ENCODE results near the gene VPS33B. TPM values are rescaled to one million over a fixed set of nuclear protein-coding genes. Genes with fewer than 3 reads are reported as not detected.
"Not testable (repeated sequence)": the region's sequence is repeated elsewhere in the genome, so short reads cannot be mapped to it uniquely, and the experiment has no call there.

VPS33B gene
- total RNA-seq (2014; rRNA removed; shearing (Covaris generic)) = 5.2 and 8.9 TPM in 2 replicates

DNA sequence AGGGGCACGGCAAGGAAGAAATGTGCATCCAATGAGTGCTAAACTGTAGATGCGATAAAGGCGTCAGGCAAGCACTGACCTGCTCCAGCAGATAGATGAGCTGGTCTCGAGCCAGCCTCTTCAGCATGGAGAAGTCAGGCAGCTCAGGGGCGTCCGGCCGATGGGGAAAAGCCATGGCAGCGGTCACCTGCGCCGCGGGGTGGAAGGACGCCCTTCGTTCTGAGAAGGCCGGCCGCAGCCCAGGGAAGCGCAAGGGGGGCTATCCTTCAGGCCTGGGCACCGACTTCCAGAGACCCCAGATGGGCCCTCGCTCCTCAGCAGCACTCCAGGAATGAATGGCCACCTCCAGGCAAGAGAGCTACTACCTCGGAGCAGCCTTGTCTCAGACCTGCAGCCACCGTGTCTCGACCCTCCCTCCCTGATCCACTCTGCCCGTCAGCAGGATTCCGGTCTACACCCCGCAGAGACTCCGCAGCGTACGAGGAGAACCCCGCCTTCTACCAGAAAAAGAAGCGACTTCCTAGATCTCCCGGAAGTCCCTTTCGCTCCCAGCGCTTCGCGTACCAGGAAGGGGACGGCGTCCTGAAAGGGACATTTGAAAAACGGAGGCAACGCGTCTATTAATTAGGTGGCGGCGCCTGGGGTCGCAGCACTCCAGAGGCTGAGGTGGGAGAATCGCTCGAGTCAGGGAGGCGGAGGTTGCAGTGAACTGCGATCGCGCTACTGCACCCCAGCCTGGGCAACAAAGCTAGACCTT lies at the start of gene VPS33B:
Gene VPS33B, minus strand, starts transcription at position 520 of the 757 bp plus-strand sequence. Its CDS starts 345 bp downstream, at position 175.
- DNase-seq (ENCODE audit: low spot score) = peak; percentile 88

DNA sequence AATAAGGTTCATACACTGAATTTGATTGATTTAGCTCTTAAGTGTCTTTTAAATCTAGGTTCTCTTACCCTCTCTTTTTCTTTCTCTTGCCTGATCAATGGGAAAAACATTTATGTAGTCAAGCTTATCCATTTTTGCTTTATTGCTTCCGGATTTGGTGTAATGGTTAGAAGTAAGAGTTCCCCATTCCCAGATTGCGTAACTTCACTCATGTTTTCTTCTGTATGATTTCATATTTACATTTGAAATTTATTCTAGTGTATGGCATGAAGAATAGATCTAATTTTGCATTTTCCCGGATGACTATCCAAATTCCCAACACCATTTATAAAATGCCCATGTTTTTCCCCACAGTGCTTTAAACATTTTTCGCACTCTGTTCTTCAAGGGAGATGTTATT lies 49.8 kb upstream of the VPS33B start:
- DNase-seq (ENCODE audit: low spot score) = no peak

DNA sequence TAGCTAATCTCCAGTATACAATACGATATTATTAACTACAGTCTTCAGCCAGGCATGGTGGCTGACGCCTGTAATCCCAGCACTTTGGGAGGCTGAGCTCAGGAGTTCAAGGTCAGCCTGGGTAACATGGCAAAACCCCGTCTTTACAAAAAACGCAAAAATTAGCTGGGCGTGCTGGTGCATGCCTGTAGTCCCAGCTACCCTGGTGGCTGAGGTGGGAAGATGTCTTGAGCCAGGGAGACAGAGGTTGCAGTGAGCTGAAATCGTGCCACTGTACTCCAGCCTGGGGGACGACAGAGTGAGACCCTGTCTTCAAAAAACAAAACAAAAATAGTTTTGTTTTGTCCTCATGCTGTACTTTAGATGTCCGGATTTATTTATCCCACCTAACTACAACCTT lies 48.5 kb upstream of the VPS33B start:
- no peak for DNase-seq (ENCODE audit: low spot score)

DNA sequence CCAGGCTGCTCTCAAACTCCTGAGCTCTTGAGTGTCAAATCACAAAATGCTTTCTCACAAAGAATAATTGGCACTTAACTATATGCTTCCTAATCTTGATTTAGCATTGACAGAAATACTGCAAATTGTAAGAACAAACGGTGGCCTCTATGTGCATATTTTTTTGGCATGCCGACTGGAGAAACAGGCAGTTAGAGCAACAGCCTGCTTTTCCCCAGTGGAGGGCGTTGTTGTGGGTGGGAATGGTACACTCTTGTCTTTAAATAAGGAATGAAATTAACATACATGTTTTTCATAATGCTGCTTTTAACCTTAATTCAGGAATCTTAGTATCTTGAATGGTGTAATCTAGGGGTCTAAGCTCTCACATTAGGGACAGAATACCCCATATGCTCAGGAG lies 46.6 kb upstream of the VPS33B start:
- no peak for DNase-seq (ENCODE audit: low spot score)

DNA sequence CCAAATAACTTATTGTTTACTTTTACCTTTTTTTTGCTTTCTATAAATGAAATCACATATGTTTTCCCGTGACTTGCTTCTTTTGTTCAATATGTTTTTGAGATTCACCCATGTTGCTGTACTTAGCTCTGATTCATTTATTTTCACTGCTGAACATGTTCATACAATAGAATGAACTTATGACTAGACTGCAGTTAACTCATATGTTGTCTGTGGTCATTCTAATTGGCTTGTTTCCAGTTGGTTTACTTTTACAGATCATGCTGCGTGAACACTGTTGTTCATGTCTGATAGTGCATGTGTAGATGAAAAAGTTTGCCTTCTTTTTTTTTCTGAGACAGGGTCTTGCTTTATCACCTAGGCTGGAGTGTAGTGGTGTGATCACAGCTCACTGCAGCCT lies 46.0 kb upstream of the VPS33B start:
- DNase-seq (ENCODE audit: low spot score) = no peak

DNA sequence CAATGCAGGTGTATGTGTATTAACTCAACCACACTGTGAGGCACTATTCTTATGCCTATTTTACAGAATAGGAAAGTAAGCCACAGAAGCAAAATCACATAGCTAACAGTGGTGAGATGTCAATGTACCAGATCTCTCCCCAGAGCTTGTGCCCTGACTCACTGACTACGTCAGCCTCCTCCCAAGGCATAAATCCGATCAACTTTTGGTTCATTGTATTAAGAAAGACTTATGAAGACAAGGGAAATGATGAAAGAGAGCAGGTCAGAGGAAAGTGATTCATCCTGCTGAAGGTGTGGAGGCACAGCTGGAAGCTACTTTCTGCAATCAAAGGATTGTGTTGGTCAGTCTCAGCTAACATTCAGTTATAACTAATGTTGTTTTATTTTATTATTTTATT lies 44.6 kb upstream of the VPS33B start:
- no peak for DNase-seq (ENCODE audit: low spot score)

DNA sequence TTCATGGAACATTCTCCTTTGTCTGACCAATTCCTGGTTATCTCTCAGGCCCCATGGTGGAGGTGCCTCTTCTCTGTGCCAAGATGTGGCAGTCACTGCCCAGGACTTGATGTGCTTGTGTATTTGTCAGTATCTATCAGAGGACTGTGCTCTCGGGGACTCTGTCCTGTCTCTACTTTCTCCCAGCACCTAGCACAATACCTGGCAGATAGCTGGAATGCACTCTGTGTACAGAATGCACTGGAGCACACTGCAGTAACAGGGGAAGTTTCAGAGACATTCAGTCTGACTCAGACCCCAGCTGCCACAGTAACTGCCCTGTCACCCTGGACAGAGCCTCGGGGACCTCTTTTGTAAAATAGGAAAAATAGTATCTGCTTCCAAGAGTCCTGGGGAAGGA lies 43.1 kb upstream of the VPS33B start:
- no peak for DNase-seq (ENCODE audit: low spot score)

DNA sequence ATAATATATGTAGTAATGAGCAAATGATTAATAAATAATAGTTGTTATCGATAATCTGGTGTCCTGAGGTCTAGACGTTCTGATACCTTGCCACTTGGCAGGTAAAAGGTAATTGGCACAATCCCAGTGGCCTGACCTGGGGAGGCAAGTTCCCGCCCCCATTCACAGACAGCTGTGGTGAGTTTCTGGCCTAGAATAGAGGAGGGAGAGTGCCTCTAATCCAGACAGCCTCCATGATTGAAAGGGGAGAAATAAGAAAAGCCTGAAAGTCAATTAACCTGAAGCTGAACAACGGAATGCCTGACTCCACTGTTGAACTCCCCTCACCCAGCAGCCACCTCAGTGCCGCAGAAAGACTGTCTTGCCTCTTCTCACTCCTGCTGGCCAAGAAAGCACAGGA lies 39.6 kb upstream of the VPS33B start:
- DNase-seq (ENCODE audit: low spot score) = no peak

DNA sequence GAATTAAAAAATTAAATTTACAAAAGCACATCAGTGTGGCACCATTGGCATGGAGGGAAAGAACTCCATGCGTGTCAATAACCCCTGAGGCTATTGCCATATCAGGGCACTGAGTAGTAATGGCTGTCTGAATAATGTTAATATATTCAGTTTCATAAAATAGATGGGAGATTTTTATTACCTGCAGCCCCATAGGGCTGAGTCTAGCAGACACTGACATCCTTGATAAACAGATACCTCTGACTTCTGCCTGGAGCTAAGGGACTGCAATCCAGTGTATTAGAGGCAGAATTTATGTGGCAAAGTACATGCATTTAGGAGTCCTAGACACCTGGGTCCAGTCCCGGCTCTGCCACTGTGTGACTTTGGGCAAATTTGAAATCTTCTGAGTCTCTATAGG lies 38.8 kb upstream of the VPS33B start:
- no peak for DNase-seq (ENCODE audit: low spot score)

DNA sequence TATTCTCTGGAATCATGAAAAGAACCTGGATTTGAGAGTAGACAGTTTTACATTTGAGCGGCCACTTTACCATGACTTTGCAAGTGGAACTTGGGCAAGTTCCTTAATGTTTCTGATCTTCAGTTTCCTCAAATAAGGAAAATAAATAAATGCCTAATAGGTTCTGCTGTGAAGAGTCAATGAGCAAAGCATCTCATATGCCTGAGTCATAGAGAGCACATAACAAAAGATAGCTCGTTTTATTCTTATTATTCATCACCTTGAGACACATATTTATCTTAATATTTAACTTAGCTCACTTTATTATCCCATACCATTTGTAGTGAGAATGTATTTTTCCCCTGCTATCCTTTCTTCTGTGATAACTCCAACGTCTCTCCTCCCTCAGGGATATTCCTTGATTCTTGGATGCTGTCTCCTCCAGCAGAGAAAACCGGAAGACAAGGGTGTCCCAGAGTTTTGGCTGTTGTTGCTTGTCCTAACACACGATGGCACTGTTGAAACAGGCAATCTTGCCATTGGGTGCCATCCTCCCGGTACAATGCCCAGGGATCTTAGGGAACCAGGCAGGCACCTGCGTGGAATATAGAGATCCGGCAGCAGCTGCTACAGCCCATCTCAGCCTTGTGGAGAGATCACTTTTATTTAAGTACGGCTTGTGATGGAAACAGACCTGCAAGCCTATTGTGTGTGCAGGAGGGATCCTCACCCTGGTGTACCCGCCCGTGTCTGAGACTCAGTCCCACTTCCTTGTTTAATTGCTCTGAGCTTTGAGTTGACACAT lies 33.3 kb upstream of the VPS33B start:
- DNase-seq (ENCODE audit: low spot score) = peak; percentile 92

DNA sequence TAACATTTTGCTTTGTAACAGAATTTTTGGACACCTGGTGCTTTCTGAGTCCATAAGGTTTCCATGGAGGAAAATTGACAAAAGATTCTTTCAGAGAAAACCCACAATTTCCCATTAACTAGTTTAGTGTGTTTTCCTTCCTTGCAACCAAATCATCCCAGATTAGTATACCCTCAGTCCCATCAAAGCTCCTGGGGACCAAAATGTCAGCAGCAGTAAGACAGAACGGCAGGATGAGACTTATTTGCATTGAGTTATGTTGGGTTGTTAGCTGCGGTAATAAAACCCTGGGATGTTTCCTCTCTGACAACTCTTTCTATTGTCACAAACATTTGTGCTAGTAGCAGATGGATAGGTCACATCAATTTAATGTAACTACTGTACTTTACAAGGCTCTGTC lies 32.4 kb upstream of the VPS33B start:
- DNase-seq (ENCODE audit: low spot score) = no peak

DNA sequence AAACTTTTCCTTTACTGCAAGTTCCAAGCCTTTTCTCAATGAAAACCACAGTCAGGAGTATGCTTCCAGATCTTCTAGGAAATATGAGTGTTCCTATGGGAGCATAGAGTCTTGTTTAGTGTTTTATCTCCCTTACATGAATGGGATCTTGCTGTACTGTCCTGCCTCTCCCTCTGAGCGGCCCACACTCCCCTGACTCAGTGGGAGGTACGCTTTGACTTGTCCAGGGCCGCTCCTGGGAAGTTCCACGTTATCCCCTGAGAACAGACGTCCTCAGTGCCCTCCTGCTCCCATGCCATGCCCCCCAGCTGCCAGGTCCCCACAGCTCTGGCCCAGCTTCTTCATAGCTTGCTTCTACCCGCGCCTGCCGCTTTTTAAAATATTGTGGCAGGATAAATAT lies 28.9 kb upstream of the VPS33B start:
- no peak for DNase-seq (ENCODE audit: low spot score)

DNA sequence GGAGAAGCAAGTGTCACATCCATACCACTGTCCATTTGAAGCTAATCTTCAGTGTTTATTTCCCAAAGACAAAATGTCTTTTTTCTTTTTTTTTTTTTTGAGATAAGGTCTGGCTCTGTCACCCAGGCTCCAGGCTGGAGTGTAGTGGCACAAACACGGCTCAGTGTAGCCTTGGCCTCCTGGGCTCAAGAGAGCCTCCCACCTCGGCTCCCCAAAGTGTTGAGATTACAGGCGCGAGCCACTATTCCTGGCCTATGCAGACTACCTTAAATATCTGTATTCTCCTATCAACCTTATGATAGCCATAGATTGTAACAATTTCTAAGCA lies 27.7 kb upstream of the VPS33B start:
- no peak for DNase-seq (ENCODE audit: low spot score)

DNA sequence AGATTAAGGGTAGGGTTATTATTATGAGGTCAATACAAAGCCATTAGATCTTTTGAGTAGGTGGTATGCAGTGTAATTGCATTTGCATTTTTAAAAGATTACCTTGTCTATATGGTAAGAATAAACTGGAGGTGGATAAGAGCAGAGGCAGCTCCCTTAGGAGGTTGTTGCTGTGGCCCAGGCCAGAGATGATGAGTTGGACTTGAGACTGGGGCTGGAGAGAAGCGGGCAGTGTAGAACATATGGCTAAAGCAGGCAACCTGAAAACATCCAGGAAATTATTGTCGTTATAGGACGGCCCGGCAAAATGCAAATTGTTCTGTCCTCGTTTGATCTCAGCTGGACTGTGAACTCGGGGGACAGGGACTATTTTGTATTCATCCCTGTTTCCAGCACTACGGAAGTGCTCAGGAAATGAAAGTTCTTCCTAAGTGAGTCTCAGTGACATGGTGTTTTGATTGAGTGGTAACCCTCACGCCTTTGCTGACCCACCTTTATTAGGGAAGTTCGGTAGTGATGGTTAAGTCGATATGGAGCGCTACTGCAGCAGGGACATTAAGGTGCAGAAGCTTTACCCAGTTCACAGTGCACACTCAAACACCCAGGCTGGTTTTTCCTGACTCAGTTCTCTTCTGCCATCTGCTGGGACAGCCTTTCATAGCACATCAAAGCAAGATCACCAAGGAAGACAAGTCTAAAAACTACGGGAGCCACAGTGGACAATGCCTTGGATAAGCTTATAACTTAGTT lies 27.2 kb upstream of the VPS33B start:
- peak; percentile 91 for DNase-seq (ENCODE audit: low spot score)

DNA sequence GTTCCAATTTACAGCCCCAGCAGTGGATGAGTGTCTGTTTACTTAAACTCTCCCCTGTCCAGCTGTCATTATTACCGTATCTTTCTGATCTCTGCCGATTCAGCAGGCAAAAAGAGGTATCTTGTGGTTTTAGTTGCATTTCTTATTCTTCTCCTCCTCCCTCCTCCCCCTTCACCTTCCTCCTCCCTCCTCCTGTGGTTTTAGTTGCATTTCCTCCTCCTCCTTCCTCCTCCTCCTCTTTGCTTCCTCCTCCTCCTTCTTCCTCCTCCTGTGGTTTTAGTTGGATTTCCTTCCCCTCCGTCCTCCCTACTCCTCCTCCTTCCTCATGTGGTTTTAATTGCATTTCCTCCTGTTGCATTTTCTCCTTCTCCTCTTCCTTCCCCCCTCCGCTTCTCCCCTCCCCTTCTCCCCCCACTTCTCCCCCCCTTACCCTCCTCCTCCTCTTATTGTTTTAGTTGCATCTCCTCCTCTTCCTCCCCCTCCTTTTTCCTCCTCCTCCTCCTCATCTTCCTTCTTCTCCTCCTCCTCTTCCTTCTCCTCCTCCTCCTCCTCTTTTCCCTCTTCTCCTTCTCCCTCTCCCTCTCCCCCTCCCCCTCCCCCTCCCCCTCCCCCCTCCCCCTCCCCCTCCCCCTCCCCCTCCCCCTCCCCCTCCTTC lies 25.3 kb upstream of the VPS33B start:
- DNase-seq (ENCODE audit: low spot score) = peak; percentile 44

DNA sequence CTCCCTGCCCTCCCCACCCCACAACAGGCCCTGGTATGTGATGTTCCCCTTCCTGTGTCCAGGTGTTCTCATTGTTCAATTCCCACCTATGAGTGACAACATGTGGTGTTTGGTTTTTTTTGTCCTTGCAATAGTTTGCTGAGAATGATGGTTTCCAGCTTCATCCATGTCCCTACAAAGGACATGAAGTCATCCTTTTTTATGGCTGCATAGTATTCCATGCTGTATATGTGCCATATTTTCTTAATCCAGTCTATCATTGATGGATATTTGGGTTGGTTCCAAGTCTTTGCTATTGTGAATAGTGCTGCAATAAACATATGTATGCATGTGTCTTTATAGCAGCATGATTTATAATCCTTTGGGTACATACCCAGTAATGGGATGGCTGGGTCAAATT lies 23.7 kb upstream of the VPS33B start:
- not testable (repeated sequence) for DNase-seq (ENCODE audit: low spot score)

DNA sequence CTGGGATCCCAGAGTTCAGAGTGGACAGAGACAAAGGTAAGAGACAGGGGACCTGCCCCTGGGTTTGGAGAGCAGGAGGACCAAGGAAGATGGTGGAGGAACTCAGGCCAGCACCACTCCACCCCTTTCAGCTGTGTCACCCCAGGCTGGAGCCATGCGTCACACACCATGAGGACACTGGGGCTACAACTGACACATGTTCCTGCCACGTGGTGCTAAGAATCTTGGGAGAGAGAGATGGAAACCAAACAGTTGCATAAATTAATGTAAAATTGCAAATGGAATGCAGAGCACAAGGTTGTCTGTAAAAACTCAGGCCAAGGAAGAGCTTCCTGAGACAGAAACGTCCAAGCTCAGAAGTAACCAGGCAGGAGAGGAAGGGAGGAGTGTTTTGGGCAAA lies 22.7 kb upstream of the VPS33B start:
- no peak for DNase-seq (ENCODE audit: low spot score)

DNA sequence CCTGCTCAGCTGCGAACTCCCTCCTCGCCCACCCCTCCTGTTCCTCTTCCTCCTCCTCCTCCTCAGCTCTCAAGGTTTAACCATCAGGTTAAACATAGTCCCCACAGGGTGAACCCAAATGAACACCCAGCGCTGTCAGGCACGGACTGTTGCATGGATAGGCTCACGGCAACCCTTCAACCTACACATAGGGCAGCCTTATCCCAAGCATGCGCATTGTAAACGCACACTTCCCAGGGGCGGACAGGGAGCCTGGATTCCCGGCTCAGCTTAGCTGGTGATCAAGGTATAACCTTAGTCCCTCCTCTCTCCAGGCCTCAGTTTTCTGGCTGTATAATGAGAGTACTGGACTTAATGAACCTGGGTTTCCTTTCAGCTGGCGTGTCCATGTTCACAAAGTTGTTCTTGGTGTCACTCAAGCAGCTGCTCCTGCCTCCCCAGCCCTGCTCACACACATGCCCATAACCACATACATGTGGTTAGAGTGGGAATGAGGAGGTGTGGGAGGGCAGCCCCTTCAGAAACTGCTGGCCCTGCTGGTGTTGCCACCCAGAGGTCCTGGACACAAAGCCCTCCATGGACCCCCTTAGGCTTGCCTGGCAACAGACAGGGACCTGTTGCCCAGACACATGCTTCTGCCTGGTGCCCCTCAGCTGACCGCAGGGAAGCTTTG lies 20.9 kb upstream of the VPS33B start:
- DNase-seq (ENCODE audit: low spot score) = no peak

DNA sequence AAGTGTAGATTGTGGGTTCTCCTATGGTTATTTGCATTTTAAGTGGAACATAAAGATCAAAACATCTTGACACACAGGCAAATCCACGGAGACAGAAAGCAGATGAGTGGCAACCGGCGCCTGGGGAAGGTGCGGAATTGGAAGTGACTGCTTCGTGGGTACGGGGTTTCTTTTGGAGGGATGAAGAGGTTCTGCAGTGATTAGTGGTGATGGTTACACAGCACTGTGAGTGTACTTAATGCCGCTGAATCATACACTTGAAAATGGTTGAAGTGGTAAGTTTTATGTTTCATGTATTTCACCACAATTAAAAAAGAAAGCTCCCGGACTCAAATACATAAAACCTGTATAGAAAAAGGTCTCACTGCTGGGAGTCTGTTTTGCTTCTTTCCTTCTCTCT lies 18.5 kb upstream of the VPS33B start:
- DNase-seq (ENCODE audit: low spot score) = no peak

DNA sequence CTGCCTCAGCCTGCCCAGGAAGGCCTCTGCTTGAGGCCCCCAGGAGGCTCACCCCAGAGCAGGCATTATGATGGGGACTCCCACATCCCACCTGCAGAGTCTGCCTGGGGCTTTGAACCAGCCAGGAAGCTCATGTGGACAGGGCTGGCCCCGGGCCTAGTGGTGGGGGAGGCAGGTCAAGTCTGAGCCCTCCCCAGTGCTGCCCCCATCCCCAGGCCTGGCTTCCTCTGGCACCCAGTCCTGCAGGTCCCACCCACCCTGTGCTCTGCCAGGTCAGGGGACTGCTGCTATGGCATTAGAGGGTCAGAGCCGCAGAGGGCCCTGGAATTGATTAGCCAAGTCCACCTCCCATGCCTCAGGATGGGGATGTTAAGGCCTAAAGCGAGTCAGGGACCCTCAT lies 17.6 kb upstream of the VPS33B start:
- DNase-seq (ENCODE audit: low spot score) = no peak

Measured in HT-29 (cell line).